ENCODE data around the gene KLK6.
A peak's percentile ranks its signal among the peaks of the same experiment; 100 is the strongest.

KLK6 gene

DNA sequence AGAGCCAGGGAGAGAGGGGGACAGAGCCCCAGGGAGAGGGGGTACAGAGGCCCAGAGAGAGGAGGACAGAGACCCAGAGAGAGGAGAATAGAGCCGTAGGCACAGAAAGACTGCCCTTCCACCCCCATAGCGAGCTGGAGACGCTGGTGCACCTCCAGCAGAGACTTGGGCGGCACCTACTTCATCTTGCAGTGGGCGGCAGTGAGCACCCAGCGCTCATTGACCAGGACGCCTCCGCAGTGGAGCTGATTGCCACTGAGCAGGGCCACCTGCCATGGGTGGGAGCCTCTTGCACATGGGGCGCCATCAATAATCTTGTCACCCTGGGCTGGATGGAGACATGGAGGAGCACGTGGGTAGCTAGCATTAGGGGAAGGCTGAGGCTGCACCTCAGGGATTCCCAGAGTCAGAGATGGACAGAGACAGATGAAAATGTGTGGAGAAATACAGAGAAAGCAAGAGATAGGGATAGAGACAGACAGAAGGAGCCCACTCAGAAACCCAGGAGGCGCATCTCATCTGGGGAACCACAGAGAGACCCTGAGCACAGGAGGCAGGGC lies 12.3 kb upstream of the KLK6 start:
- Histone ChIP-seq H3K9me3 (ENCODE audit: control insufficient read depth, low read length) (no peaks in the 10 kb centered on the region), H3K23ac (ENCODE audit: low read length in 2 of 2) (no peak overlapping the region), H4K91ac (ENCODE audit: low read length) (no peak overlapping the region), H3K4me2 (ENCODE audit: low read length, poor library complexity, severe bottlenecking) (no peak overlapping the region), H2AK5ac (ENCODE audit: low read length, severe bottlenecking) (no peak overlapping the region), H3K9ac (ENCODE audit: low read length) (no peak overlapping the region), H2AFZ (ENCODE audit: low read depth, low read length) (no peak overlapping the region), H3K4me3 (ENCODE audit: insufficient read depth in 1 of 2, low read depth in 1 of 2, low read length in 2 of 2) (no peak overlapping the region), H4K8ac (ENCODE audit: low read length) (no peak overlapping the region), H3K4me1 (ENCODE audit: control insufficient read depth, insufficient read depth, low read depth, low read length) (no peaks in the 10 kb centered on the region), H2BK12ac (ENCODE audit: low read length in 2 of 2) (no peak overlapping the region), H3K4ac (ENCODE audit: low read depth in 1 of 2, low read length in 2 of 2) (no peak overlapping the region), H3K14ac (ENCODE audit: low read length in 2 of 2) (no peak overlapping the region), H2BK120ac (ENCODE audit: low read depth, low read length) (no peak overlapping the region), H3K18ac (ENCODE audit: low read depth in 1 of 2, low read length in 2 of 2) (no peak overlapping the region), H3K79me1 (replicated peaks; ENCODE audit: low read length, poor library complexity, severe bottlenecking) (no peaks in the 10 kb centered on the region), H3K27me3 (ENCODE audit: control insufficient read depth in 1 of 2, insufficient read depth in 1 of 2, low read length in 2 of 2) (peaks cover 0 to 48% of the 10 kb centered on the region in 2 experiments), H2BK5ac (ENCODE audit: low read depth, low read length, poor library complexity, severe bottlenecking) (peak overlapping the region; percentile 24), H3K36me3 (ENCODE audit: control insufficient read depth in 1 of 2, insufficient read depth in 2 of 2, low read depth in 1 of 2, low read length in 2 of 2) (no peaks in the 10 kb centered on the region), H3K27ac (ENCODE audit: low read length, poor library complexity, severe bottlenecking) (no peak overlapping the region), H2BK15ac (ENCODE audit: low read depth, poor library complexity, severe bottlenecking) (no peak overlapping the region)
- 61% methylated on average over 11 of the region's 11 CpGs for WGBS
- DNase-seq = no peak

DNA sequence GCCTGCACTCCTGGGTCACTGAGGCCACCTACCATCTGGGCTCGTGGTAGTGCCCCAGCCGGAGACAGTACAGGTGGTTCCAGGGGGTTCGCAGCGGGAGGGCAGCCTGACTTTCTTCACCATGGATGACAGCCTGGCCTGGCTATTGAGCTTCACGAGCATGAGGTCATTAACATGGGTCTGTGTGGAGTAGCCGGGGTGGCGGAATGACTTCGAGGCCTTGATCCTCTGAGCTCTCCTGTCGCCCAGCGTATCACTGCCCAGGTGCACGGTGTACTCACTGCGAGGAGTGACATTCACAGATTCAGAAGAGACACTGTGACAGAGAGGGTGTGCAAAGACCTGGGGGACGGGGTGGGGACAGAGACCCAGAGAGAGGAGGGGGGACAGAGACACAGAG lies 10.8 kb upstream of the KLK6 start:
- Histone ChIP-seq H3K36me3 (ENCODE audit: control insufficient read depth in 1 of 2, insufficient read depth in 2 of 2, low read depth in 1 of 2, low read length in 2 of 2) (no peaks in the 10 kb centered on the region), H2BK120ac (ENCODE audit: low read depth, low read length) (no peak overlapping the region), H3K4me3 (ENCODE audit: insufficient read depth in 1 of 2, low read depth in 1 of 2, low read length in 2 of 2) (no peak overlapping the region), H3K18ac (ENCODE audit: low read depth in 1 of 2, low read length in 2 of 2) (no peak overlapping the region), H3K4ac (ENCODE audit: low read depth in 1 of 2, low read length in 2 of 2) (no peak overlapping the region), H4K91ac (ENCODE audit: low read length) (peak overlapping the region; percentile 39), H3K23ac (ENCODE audit: low read length in 2 of 2) (no peak overlapping the region), H3K4me2 (ENCODE audit: low read length, poor library complexity, severe bottlenecking) (no peak overlapping the region), H3K9ac (ENCODE audit: low read length) (no peak overlapping the region), H2BK15ac (ENCODE audit: low read depth, poor library complexity, severe bottlenecking) (no peak overlapping the region), H3K27ac (ENCODE audit: low read length, poor library complexity, severe bottlenecking) (no peak overlapping the region), H3K14ac (ENCODE audit: low read length in 2 of 2) (no peak overlapping the region), H4K8ac (ENCODE audit: low read length) (no peak overlapping the region), H3K79me1 (replicated peaks; ENCODE audit: low read length, poor library complexity, severe bottlenecking) (no peaks in the 10 kb centered on the region), H2AK5ac (ENCODE audit: low read length, severe bottlenecking) (no peak overlapping the region), H2AFZ (ENCODE audit: low read depth, low read length) (no peak overlapping the region), H2BK12ac (ENCODE audit: low read length in 2 of 2) (no peak overlapping the region), H3K4me1 (ENCODE audit: control insufficient read depth, insufficient read depth, low read depth, low read length) (no peaks in the 10 kb centered on the region), H2BK5ac (ENCODE audit: low read depth, low read length, poor library complexity, severe bottlenecking) (no peak overlapping the region), H3K27me3 (ENCODE audit: control insufficient read depth in 1 of 2, insufficient read depth in 1 of 2, low read length in 2 of 2) (peaks cover 0 to 52% of the 10 kb centered on the region in 2 experiments), H3K9me3 (ENCODE audit: control insufficient read depth, low read length) (no peaks in the 10 kb centered on the region)
- no peak for DNase-seq
- 58% methylated on average over 13 of the region's 13 CpGs for WGBS

- DNase-seq = no peak
- H3K27me3 ChIP-seq (ENCODE audit: control insufficient read depth in 1 of 2, insufficient read depth in 1 of 2, low read length in 2 of 2) = peaks cover 0 to 48% of the 10 kb centered on the region in 2 experiments
- H3K9me3 ChIP-seq (ENCODE audit: control insufficient read depth, low read length) = no peaks in the 10 kb centered on the region
- no peak overlapping the region for H4K8ac ChIP-seq (ENCODE audit: low read length)
- H3K79me1 ChIP-seq (replicated peaks; ENCODE audit: low read length, poor library complexity, severe bottlenecking) = no peaks in the 10 kb centered on the region
- H3K27ac ChIP-seq (ENCODE audit: low read length, poor library complexity, severe bottlenecking) = no peak overlapping the region
- H2BK12ac ChIP-seq (ENCODE audit: low read length in 2 of 2) = no peak overlapping the region
- no peak overlapping the region for H2BK15ac ChIP-seq (ENCODE audit: low read depth, poor library complexity, severe bottlenecking)
- no peak overlapping the region for H3K9ac ChIP-seq (ENCODE audit: low read length)
- no peaks in the 10 kb centered on the region for H3K36me3 ChIP-seq (ENCODE audit: control insufficient read depth in 1 of 2, insufficient read depth in 2 of 2, low read depth in 1 of 2, low read length in 2 of 2)
- no peak overlapping the region for H3K18ac ChIP-seq (ENCODE audit: low read depth in 1 of 2, low read length in 2 of 2)
- H2AK5ac ChIP-seq (ENCODE audit: low read length, severe bottlenecking) = no peak overlapping the region
- no peak overlapping the region for H2AFZ ChIP-seq (ENCODE audit: low read depth, low read length)
- H3K4me2 ChIP-seq (ENCODE audit: low read length, poor library complexity, severe bottlenecking) = no peak overlapping the region
- H3K4me3 ChIP-seq (ENCODE audit: insufficient read depth in 1 of 2, low read depth in 1 of 2, low read length in 2 of 2) = no peak overlapping the region
- WGBS = 42% methylated on average over 8 of the region's 8 CpGs
- H3K4ac ChIP-seq (ENCODE audit: low read depth in 1 of 2, low read length in 2 of 2) = no peak overlapping the region
- no peak overlapping the region for H2BK5ac ChIP-seq (ENCODE audit: low read depth, low read length, poor library complexity, severe bottlenecking)
- no peak overlapping the region for H2BK120ac ChIP-seq (ENCODE audit: low read depth, low read length)
- no peak overlapping the region for H3K23ac ChIP-seq (ENCODE audit: low read length in 2 of 2)
- H3K4me1 ChIP-seq (ENCODE audit: control insufficient read depth, insufficient read depth, low read depth, low read length) = no peaks in the 10 kb centered on the region
- H3K14ac ChIP-seq (ENCODE audit: low read length in 2 of 2) = no peak overlapping the region
- no peak overlapping the region for H4K91ac ChIP-seq (ENCODE audit: low read length)
Measured at GRCh38 chr19:50979758-50980157, 10.4 kb upstream of the KLK6 start.

- H3K9ac ChIP-seq (ENCODE audit: low read length) = no peak overlapping the region
- no peak overlapping the region for H3K4me3 ChIP-seq (ENCODE audit: insufficient read depth in 1 of 2, low read depth in 1 of 2, low read length in 2 of 2)
- WGBS = 63% methylated on average over 5 of the region's 5 CpGs
- no peak overlapping the region for H3K27ac ChIP-seq (ENCODE audit: low read length, poor library complexity, severe bottlenecking)
- no peak overlapping the region for H4K91ac ChIP-seq (ENCODE audit: low read length)
- H3K79me1 ChIP-seq (replicated peaks; ENCODE audit: low read length, poor library complexity, severe bottlenecking) = no peaks in the 10 kb centered on the region
- H3K4me2 ChIP-seq (ENCODE audit: low read length, poor library complexity, severe bottlenecking) = no peak overlapping the region
- no peak overlapping the region for H2BK5ac ChIP-seq (ENCODE audit: low read depth, low read length, poor library complexity, severe bottlenecking)
- no peaks in the 10 kb centered on the region for H3K36me3 ChIP-seq (ENCODE audit: control insufficient read depth in 1 of 2, insufficient read depth in 2 of 2, low read depth in 1 of 2, low read length in 2 of 2)
- no peak overlapping the region for H3K14ac ChIP-seq (ENCODE audit: low read length in 2 of 2)
- peaks cover 0 to 45% of the 10 kb centered on the region in 2 experiments for H3K27me3 ChIP-seq (ENCODE audit: control insufficient read depth in 1 of 2, insufficient read depth in 1 of 2, low read length in 2 of 2)
- no peak for DNase-seq
- no peak overlapping the region for H3K23ac ChIP-seq (ENCODE audit: low read length in 2 of 2)
- no peak overlapping the region for H4K8ac ChIP-seq (ENCODE audit: low read length)
- H2BK120ac ChIP-seq (ENCODE audit: low read depth, low read length) = no peak overlapping the region
- H3K18ac ChIP-seq (ENCODE audit: low read depth in 1 of 2, low read length in 2 of 2) = no peak overlapping the region
- no peaks in the 10 kb centered on the region for H3K4me1 ChIP-seq (ENCODE audit: control insufficient read depth, insufficient read depth, low read depth, low read length)
- H2BK15ac ChIP-seq (ENCODE audit: low read depth, poor library complexity, severe bottlenecking) = no peak overlapping the region
- H2AFZ ChIP-seq (ENCODE audit: low read depth, low read length) = no peak overlapping the region
- no peak overlapping the region for H2AK5ac ChIP-seq (ENCODE audit: low read length, severe bottlenecking)
- H3K9me3 ChIP-seq (ENCODE audit: control insufficient read depth, low read length) = no peaks in the 10 kb centered on the region
- H2BK12ac ChIP-seq (ENCODE audit: low read length in 2 of 2) = no peak overlapping the region
- H3K4ac ChIP-seq (ENCODE audit: low read depth in 1 of 2, low read length in 2 of 2) = no peak overlapping the region
Measured at GRCh38 chr19:50978772-50979390, 9.5 kb upstream of the KLK6 start.

Measured in mesenchymal stem cell (in vitro differentiated cells and primary cell).